ENCODE measurements around the gene AHNAK2.
"Not testable (repeated sequence)": the region's sequence is repeated elsewhere in the genome, so short reads cannot be mapped to it uniquely, and the experiment has no call there.

Gene AHNAK2

GRCh38 chr14:104924421-104925213, 53.6 kb downstream of the AHNAK2 start, which contains the start of gene PLD4:
Gene PLD4 (plus strand): TSS chr14:104924879. CDS start chr14:104927141, 2,262 bp downstream.
- no peak for DNase-seq

DNA sequence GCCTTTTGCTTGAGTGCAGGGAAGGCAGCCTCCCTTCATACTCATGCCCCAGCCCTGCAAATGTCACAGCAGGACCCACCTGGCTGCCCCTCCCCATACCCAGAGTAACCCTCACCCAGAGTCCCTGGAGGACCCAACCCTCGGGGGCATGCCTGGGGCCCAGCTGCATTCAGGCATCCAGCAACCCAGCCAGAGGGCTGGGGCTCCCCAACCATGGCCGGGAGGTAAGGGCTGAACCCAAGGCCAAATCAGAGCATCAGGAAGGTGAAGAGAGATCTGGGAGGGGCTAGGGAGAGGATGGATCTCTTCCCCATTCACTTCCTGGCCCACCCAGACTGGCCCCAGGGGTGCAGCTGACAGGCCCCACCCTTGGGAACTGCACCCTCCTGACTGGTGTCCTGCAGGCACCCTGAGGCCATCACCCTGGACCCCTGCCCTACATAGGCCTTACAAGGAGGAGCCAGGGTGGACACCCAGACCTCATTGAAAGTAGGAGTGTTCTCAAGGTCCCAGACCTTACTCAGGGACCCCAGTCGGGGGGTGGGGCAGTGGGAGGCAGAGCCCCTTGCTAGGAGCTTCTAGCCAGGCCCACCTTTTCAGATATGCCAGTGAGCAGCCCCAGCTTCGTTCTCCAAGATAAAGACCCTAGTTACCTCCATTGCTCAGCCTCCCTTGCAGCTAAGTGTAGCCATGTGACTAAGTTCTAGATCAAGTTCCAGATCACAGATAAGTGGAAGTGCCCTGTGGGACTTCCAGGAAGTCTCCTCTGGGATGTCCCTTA, 54.3 kb downstream of the AHNAK2 start:
- DNase-seq: no peak

DNA sequence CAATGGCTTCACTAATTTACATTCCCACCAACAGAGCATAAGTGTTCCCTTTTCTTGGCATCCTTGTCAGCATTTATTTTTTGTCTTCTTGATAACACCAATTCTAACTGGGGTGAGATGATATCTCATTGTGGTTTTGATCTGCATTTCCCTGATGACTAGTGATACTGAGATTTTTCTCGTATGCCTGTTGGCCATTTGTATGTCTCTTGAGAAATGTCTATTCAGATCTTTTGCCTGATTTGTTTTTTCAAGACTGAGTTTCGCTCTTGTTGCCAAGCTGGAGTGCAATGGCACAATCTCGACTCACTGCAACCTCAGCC, 58.2 kb downstream of the AHNAK2 start:
- no peak for DNase-seq

DNA sequence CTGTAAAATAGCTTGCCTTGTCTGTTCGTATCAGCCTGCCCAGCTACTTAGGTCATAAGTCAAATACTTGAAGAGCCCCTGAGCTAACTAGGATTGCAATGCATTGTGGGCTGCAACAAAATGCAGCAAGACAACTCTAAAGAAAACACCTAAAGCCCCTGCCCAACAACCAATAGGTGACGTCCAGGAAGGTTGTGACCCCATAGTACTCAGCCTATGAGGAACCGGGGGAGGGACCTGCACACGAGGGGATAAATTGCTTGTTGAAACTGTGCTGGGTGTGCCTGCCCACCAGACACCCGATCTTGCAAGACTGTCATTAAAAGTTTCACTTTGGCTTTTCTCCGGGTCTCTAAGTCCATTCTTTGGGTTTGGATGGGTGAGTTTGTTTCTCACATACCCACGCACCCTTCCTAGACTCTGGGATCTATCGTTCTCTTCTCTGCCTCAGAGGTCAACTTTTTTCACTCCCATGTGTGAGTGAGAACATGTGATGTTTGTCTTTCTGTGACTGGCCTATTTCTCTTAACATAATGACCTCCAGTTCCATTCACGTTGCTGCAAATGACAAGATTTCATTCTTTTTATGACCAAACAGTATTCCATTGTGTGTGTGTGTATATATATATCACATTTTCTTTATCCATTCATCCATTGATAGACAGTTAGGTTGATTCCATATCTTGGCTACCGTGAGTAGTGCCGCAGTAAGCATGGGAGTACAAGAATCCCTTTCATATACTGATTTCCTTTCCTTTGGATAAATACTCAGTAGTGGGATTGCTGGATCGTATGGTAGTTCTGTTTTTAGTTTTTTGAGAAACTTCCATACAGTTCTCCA, 58.8 kb downstream of the AHNAK2 start:
- not testable (repeated sequence) for DNase-seq

GRCh38 chr14:104917993-104918392, 60.2 kb downstream of the AHNAK2 start:
- no peak for DNase-seq

DNA sequence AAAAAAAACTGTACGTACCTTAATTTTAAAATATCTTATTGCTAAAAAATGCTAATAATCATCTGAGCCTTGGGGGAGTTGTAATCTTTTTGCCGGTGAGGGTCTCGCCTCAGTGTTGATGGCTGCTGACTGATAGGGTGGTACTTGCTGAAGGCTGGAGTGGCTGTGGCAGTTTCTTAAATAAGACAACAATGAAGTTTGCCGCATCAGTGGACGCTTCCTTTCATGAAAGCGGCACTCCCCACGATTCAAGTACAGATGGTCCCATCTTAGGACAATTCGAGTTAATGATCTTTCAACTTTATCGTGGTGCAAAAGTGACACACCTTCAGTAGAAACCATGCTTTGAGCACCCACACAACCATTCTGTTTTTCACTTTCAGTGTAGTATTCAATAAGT, 61.1 kb downstream of the AHNAK2 start:
- no peak for DNase-seq

- DNase-seq: no peak
These were observed 64.7 kb downstream of the AHNAK2 start for GRCh38 chr14:104913435-104913834.

DNA sequence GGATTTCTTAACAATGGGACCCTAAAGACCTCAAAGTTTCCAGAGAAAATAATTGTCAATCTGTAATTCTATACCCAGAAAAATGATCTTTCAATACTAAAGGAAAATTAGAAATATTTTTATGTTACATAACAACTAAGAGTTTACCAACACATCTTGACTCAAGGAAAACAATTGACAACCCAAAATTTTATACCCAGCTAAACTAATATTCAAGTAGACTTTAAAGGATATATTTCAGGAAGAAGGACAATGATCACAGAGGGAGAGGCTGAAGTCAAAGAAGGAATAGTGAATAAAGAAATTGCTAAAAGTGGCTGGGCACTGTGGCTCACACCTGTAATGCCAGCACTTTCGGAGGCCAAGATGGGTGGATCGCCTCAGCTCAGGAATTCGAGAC, 66.1 kb downstream of the AHNAK2 start:
- no peak for DNase-seq

DNA sequence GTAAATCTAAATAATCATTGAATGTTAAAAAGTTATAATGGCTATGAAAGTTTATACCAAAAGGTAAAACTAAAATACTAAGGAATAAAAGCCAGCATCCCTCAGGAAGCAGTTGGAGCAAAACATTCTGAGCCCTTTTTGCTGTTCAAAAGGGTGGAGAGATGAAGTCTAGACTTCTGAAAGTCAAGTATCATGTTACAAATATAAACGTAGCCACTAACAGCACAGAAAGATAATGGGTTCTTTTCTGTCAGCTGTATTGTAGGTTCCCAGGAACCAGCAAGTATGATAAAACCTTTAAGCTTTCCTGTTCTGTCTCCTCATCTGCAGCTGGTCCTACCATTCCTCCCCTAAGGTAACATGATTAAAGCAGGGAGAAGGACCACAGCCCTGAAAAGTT, 69.9 kb downstream of the AHNAK2 start:
- no peak for DNase-seq

DNA sequence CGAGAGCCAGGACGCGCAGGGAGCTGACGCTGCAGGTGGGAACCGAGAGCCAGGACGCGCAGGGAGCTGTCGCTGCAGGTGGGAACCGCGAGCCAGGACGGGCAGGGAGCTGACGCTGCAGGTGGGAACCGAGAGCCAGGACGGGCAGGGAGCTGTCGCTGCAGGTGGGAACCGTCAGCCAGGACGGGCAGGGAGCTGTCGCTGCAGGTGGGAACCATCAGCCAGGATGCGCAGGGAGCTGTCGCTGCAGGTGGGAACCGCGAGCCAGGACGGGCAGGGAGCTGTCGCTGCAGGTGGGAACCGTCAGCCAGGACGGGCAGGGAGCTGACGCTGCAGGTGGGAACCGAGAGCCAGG, 72.6 kb downstream of the AHNAK2 start:
- not testable (repeated sequence) for DNase-seq

DNA sequence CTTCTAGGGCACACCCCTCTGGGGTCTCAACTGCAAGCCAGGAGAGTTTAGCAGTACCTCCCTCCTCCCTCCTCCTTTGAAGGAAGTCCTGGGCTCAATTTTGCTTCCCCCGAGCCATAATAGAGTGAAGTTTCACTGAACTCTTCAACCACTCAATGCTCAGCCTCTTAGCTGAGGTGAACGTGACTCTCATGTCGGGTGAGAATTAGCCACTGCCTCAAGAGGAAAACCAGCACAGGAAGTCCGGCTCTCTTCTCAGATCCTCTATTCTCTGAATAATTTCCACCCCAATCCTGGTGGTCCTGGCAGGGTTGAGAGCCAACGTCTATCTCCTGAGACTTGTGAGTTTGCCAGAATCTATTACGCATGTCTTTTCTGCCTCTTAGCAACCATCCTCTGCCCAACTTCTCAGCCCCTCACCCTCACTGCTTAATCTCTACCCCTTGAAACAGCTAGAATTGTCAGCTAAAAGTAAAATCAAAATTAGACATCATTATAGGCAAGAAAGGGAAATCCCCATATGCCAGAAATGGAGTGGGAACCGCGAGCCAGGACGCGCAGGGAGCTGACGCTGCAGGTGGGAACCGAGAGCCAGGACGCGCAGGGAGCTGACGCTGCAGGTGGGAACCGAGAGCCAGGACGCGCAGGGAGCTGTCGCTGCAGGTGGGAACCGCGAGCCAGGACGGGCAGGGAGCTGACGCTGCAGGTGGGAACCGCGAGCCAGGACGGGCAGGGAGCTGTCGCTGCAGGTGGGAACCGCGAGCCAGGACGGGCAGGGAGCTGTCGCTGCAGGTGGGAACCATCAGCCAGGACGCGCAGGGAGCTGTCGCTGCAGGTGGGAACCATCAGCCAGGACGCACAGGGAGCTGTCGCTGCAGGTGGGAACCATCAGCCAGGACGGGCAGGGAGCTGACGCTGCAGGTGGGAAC, 73.3 kb downstream of the AHNAK2 start:
- not testable (repeated sequence) for DNase-seq

DNA sequence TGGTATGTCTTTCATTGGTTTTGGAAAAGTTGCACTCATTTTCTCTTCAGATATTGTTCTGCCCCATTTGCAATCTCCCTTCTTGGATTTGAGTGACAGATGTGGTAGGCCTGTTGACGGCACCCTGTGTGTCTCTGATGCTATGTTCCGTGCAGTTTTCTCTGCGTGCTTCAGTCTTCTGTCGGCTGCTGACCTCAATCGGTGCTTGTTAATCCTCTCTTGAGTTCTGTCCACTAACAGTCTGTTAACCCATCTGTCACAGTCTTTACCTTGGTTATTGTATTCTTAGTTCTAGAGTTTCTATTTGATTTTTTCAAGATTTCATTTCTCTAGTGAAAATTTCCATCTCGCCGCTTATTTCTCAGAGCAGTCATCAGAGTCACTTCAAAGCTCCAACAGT, 74.2 kb downstream of the AHNAK2 start:
- DNase-seq: no peak

- DNase-seq: no peak
These were observed 77.3 kb downstream of the AHNAK2 start for GRCh38 chr14:104900639-104901512.

- DNase-seq: no peak
These were observed 78.4 kb downstream of the AHNAK2 start for GRCh38 chr14:104899781-104900180.

GRCh38 chr14:104898870-104899510, 79.2 kb downstream of the AHNAK2 start:
- DNase-seq: no peak

GRCh38 chr14:104898195-104898558, 80.0 kb downstream of the AHNAK2 start:
- no peak for DNase-seq

DNA sequence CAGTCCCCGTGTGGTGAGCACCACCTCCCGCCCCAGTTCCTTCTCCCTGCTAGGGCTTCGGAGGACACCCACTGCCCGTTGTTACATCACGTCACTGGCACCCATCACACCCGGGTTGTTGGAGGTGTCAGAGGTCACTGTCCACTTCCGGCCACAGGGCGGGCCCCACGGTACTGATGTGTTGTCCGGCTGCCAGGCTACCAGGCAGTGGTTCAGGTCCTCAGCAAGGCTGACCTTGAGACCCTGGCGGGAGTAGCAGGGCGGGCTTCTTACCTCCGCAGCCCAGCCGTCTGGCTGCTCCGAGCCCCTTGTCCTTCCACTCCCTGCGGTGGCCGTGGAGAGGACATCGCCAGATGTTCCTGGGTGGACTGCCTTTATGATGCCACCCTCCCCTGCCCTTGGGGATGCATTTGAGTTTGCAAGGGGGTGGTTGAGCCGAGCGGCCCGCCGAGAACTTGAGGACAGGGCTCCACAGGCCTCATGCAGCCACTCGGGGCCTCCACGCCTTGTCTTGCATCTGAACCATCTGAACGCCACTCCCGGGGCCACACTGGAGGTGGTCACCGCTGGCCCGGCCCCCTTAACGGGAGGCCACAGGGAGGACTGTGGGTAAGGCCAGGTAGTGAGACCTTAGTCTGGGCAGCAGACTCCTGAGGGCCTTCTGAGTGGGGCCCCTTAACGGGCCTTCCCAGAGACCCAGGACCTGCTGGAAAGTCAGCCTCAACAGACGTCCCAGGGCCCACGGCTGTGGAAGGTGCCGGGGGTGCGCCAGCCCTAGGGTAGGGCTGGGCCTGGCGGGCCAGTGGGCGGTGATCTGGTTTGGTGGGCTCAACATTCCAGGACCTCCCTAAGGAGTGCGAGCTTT, 80.6 kb downstream of the AHNAK2 start:
- no peak for DNase-seq

DNA sequence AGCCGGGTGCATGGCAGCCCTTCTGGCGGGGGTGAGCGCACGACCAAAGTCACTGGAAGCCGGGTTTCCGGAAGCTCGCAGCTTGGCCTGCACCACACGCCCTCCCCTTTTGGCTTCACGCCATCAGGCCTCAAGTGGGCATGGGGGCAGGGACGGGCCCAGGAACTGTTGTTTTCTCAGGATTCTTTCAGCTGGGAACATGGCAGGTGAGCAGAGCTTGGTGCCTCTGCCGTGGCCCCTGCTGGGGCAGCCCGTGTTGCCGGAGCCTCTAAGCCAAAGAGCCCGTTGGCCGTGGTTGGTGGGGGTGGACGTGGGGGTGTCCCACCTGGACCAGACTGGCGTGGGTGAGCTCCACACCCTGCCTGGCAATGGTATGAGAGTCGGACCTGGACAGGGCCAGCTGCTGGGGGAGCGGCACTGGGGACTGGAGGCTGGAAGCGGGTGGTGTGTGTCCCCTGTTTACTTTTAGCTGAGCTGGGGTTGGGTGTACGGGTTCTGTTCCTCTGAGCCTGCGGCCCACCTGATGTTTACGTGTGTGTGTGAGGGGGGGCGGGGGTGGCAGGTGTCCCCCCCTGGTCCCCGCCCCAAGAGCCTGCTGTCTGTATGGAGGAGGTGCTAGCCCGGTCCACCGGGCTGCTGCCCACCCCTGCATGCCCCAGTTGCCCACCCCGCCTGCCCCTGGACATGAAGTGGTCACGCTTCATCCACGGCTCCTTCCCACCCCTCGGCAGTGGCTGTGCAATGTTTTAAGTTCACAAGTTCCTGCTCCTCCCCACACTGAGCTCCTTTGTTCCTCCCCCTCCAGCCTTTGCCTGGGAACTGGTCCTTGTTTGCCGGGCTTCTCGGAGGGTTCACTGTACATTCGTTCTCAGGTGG, 82.2 kb downstream of the AHNAK2 start:
- DNase-seq: peak; percentile 73
